ACHN (cell line): ENCODE measurements around the gene CFB.
A peak's percentile ranks its signal among the peaks of the same experiment; 100 is the strongest.
"Not testable (repeated sequence)": the region's sequence is repeated elsewhere in the genome, so short reads cannot be mapped to it uniquely, and the experiment has no call there.

Experiments used
- DNase-seq: peaks from one replicate; pipeline ENCODE4 v3.0.0-alpha.2; 2015
- in situ Hi-C: cut with HindIII; loops from 2 replicates; pipeline ENCODE4 v1.10.0; 2017; ENCODE audit warnings: low sequenced_read_pairs, low pct_ligation_motif_present, low pct_unique_long_range_greater_than_20kb

CFB gene

DNA sequence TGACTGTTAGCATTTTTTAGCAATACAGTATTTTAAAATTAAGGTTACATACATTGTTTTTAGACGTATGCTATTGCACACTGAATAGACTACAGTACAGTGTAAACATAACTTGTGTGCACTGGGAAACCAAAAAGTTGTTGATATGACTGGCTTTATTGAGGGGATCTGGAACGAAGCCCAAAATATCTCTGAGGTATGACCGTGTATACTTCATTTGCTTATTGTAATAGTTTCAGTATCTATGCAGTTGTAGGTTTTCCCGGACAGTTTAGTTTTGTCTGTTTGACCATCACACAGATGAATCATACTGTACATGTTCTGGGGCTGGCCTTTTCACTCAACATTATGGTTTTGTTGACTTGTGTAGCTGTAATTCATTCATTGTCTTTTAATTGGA lies 37.1 kb upstream of the CFB start:
- in situ Hi-C loops: no loop called here

DNA sequence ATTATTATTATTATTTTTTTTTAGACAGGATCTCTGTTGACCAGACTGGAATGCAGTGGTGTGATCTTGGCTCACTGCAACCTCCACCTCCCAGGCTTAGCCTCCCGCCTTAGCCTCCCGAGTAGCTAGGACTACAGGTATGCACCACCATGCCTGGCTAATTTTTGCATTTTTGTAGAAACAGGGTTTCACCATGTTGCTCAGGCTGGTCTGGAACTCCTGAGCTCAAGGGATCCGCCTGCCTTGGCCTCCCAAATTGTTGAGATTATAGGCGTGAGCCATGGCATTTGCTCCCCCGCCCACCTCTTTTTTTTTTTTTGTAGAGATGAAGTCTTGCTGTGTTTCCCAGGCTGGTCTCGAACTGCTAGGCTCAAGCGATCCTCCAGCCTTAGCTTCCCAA lies 36.6 kb upstream of the CFB start:
- in situ Hi-C loops, DNase-seq: not testable (repeated sequence)

More for the DNA sequence above, 37.1 kb upstream of the CFB start:
- no peak for DNase-seq

DNA sequence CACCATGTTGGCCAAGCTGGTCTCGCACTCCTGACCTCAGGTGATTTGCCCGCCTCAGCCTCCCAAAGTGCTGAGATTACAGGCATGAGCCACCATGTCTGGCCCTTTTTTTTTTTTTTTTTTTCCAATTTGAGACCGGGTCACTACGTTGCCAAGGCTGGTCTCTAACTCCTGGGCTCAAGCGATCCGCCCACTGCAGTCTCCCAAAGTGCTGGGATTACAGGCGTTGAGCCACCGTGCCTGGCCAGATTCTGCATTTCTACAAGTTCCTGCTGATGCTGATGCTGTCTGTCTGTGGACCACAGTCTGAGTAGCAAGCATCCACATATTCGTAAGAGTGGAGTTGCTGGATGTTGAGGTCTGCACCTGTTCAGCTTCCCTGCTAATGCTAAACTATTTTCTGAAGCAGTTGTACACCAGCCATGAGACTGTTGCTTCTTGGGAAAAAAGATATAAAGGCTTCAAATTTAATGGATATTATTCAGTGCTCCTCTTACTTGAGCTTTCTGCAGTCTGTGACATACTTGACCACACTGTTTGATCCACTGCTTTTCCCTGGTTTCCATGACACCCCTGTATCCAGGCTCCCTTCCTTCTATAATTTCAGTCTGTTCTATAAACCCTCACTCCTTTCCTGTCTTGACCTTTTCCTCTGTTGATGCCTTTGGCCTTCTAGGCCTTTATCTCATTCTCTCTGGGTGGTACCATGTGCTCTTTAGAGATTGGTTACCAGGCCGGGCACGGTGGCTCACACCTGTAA lies 33.9 kb upstream of the CFB start:
- in situ Hi-C loops: no loop called here
- no peak for DNase-seq

DNA sequence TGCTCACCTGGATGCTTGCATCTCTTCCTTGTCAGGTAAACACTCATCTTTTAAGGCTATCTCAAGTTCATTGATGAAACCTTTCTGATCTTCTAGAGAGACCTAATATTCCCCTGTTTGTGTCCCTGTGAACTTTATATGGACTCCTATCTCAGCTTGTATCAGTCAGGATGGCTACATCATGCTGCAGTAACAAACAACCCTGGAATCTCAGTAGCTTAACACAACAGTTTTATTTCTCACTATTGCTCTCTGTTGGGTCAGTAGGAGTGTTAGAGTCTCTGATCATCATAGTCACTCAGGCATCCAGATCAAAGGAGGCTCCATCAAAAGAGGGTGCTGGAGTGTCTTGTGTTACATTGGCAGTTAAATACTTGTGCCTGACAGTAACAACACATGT lies 30.5 kb upstream of the CFB start:
- in situ Hi-C loops: no loop called here
- DNase-seq: no peak

DNA sequence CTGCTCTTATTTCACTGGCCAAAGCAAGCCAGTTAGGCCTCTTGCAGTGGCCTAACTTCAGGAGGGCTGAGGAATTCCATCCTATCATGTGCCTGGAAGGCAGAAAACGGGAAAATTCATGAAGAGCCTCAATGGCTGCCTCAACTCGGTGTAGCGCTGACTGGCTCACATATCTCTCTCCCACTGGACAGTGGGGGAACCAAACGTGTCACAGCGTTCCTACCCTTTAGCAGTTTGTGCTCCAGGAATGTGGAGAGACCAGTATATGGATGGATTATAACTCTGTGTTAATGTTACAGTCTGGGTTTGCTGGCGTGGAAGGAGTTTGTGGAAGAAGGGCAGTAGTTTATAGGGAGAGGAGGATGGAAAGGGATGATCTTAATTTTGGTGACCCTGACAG lies 30.1 kb upstream of the CFB start:
- no peak for DNase-seq
- in situ Hi-C loops: no loop called here

DNA sequence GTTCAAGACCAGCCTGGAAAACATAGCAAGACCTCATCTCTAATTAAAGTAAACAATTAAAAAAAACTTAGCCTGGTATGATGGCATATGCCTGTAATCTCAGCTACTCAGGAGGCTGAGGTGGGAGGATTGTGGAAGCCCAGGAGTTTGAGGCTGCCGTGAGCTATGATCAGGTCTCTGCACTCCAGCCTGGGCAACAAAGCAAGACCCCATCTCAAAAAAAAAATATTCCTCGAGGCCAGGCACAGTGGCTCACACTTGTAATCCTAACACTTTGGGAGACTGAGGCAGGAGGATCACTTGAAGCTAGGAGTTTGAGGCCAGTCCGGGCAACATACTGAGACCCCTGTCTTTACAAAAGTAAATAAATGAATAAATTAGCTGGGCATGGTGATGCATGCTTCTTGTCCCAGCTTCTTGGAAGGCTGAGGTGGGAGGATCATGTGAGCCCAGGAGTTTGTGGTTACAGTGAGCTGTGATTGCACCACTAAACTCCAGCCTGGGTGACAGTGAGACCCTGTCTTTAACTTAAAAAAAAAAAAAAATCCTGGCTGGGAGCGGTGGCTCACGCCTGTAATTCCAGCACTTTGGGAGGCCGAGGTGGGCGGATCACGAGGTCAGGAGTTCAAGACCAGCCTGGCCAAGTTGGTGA lies 27.7 kb upstream of the CFB start:
- in situ Hi-C loops: no loop called here

DNA sequence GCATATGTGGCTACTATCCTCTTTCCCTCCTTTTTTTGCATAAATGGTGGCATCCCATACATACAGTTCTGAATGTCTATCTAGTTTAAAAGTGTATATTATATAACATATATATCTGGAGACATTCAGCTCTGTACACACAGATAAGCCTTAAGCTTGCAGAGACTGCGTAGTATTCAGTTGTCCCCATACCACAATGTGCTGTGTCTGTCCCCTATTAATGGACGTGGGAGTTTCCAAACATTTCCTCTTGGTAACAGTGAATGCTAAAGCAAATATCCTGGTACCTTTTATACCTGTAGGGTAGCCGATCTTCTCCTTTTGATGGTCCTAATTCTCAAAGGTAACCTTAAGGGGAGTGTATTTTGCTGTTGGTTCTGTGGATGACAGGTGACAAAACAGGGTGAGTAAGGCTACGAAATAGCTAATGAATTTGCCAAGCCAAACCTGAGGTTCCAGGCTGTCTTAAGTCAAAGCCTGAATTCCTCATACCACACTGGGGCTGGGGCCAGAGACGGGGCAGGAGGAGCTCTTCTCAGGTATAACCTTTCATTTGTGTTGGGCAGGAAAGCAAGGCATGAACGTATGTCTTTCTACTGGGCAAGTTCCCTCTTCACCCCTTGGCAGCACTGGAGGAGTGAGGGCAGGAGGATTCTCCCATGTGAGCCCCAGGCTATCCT lies 26.1 kb upstream of the CFB start:
- in situ Hi-C loops: no loop called here
- no peak for DNase-seq

More for the DNA sequence above, 27.7 kb upstream of the CFB start:
- no peak for DNase-seq

DNA sequence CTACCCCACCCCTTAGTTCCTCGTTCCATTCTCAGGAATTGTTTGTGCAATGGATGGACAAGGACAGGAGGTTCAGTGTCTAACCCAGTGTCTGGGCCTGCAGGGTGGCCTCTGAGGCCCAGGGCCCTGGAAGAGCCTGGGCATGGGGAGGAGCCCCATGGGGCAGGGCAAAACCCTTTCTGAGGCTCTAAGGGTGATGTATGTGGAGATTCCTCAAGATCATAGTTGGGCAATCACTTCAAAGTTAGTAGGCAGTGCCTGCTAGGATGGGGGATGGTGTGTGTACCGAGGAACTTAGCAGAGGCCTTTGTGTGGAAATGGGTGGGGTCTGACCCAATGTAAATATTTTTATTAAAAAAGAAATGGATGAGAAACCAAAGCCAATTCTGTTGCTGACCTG lies 25.1 kb upstream of the CFB start:
- in situ Hi-C loops: no loop called here
- DNase-seq: no peak

DNA sequence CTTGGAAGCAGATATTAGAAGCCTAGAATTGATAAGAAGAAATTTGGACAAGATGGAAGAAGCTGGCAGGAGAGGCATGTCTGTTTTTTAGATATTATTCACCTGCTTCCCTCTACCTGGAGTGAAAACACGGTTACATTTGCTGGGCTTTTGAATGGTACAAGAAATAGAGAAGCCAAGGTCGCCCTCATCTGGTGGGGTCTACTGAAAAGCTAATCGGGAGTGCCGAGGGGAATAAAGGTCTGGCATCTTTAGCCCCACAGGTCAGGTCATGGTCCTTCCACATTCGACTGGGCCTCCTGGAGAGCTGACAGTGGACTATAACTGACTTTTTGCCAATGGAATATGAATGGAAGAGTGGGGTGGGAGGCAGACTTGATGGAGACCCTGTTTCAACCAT lies 23.0 kb upstream of the CFB start:
- peak; percentile 21 for DNase-seq
- in situ Hi-C loops: no loop called here

DNA sequence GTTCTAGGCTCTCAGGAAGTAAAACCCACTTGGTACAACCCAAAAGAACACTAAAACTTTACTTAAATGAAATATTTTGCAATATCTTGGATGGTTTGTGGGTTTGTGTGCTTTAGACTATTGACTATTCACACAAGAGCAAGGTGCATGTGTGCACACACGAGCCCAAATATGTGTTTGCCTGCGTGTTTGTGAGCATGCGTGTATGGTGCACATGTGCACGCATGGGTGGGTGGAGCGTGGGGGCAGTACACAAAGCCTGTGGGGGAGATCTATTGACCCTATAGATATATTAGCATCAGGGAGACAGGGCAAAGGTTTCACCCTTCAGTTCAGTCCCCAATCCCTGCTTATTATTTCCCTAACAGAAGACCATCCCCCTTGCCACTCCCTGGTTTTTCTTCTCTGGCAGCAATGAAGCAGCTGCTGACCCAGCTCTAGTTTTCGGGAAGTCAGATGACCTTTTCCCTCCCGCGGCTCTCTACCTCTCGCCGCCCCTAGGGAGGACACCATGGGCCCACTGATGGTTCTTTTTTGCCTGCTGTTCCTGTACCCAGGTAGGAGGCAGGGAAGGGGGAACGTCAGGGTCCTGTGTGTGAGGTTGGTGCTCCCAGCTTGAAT lies 18.5 kb upstream of the CFB start, which contains the start of gene C2:
TSS of gene C2 (plus strand) at position 476 of the 621 bp plus-strand sequence. CDS start at position 512, 36 bp downstream.
- no peak for DNase-seq
- in situ Hi-C loops: no loop called here

DNA sequence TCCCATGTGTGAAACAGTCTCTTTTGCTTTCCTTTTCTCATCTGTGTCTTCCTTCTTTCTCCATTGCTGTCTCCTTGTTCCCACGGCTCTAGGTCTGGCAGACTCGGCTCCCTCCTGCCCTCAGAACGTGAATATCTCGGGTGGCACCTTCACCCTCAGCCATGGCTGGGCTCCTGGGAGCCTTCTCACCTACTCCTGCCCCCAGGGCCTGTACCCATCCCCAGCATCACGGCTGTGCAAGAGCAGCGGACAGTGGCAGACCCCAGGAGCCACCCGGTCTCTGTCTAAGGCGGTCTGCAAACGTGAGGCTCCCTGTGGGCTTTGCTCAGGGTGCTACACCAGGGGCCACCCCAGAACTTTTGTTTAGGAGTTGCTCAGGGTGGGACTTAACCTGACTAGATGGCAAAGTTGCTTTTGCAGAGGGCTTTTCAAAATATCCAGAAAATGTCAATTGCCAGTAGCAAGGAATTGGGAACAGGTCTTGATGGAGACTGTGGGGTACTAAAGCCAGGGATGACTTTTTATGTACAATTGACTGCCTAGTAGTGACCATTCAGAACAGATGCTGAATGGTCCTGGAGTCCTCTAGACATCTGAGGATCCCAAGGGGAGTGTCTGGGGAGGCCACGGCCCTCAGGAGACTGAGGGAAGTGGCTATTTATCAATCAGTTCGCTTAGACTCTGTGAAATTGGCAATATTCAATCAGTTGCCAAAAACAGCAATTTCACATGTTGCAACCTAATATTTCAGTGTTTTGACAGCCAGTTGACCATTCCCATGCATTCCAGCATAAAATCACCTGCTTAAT lies 17.8 kb upstream of the CFB start:
- in situ Hi-C loops: no loop called here
- no peak for DNase-seq

DNA sequence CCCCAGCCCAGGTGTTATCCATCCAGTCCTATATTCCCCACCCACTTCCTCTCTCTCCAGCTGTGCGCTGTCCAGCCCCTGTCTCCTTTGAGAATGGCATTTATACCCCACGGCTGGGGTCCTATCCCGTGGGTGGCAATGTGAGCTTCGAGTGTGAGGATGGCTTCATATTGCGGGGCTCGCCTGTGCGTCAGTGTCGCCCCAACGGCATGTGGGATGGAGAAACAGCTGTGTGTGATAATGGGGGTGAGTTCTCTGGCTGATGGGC lies 17.3 kb upstream of the CFB start:
- in situ Hi-C loops: no loop called here
- DNase-seq: no peak

DNA sequence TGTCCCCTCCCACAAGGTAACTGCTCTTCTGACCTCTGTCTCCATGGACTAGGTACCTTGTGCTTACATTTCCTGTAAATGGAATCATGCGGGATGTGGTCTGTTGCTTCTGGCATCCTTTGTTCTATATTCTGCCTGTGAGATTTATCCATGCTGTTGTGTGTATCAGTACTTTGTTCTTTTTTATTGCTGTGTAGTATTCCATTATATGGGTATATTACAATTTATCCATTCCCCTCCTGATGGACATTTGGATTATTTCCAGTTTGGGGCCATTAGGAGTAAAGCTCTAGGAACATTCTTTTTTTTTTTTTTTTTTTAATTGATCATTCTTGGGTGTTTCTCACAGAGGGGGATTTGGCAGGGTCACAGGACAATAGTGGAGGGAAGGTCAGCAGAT lies 14.9 kb upstream of the CFB start:
- no peak for DNase-seq
- in situ Hi-C loops: no loop called here

DNA sequence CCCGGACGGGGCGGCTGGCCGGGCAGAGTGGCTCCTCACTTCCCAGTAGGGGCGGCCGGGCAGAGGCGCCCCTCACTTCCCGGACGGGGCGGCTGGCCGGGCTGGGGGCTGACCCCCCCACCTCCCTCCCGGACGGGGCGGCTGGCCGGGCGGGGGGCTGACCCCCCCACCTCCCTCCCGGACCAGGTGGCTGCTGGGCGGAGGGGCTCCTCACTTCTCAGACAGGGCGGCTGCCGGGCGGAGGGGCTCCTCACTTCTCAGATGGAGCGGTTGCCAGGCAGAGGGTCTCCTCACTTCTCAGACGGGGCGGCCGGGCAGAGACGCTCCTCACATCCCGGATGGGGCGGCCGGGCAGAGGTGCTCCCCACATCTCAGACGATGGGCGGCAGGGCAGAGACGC lies 13.8 kb upstream of the CFB start:
- DNase-seq, in situ Hi-C loops: not testable (repeated sequence)

DNA sequence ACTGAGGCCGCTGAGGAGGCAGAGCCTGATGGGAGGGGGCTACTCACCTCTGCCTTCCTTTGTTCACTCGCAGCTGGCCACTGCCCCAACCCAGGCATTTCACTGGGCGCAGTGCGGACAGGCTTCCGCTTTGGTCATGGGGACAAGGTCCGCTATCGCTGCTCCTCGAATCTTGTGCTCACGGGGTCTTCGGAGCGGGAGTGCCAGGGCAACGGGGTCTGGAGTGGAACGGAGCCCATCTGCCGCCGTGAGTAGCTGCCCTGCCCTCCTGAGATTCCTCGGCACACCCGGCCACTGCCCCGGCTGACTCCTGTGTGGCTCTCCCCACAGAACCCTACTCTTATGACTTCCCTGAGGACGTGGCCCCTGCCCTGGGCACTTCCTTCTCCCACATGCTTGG lies 12.4 kb upstream of the CFB start:
- DNase-seq: no peak
- in situ Hi-C loops: no loop called here

DNA sequence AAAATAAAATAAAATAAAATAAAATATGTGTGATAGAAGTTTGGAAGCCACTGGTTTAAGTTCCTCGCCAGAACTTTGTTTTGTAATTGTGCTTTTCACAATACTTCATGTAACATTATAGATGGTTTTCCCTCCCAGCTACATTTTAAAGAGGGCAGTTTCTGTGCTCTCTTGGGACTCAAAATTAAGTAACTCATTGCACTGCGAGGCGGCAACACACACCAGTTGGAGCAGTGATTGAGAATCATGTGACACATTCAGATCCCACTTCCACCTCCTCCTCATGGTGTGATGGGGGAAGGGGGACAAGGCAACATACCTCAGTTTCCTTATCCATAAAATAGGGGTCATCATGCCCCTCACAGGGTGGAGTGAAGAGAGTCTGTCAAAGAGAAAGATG lies 10.9 kb upstream of the CFB start:
- no peak for DNase-seq
- in situ Hi-C loops: no loop called here

DNA sequence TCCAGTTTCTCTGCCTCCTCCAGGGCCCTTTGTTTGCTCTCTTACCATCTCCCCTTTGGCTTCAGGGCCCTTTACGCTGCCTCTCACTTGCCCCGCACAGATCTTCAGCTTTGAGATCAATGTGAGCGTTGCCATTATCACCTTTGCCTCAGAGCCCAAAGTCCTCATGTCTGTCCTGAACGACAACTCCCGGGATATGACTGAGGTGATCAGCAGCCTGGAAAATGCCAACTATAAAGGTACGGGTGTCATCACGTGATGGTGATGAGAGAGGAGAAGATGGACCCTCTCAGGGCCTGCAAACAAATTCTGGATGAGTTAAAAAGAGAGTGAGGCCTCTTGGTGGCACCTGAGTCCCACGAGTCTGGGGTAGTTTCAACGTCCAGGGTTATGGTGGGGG lies 10.1 kb upstream of the CFB start:
- no peak for DNase-seq
- in situ Hi-C loops: no loop called here

DNA sequence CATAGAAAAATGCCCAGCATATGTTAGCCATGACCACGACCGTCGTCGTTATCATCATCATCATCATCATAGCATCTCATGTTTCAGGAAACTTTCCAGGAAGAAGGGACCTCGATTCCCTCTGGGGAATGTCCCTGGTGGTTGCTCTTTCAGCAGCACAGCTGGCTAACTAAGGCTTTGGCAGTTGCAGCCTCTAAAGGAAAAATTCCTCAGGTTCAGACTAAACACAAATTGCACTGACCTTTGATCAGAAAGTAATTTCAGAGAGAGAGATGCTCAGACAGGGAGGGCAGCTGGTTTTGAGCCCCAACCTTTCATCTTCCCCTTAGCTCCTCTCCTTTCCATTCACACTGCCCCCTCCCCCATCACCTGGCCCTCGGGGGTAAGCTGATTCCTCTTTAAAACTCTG lies 5.6 kb upstream of the CFB start:
- in situ Hi-C loops: no loop called here
- DNase-seq: no peak

DNA sequence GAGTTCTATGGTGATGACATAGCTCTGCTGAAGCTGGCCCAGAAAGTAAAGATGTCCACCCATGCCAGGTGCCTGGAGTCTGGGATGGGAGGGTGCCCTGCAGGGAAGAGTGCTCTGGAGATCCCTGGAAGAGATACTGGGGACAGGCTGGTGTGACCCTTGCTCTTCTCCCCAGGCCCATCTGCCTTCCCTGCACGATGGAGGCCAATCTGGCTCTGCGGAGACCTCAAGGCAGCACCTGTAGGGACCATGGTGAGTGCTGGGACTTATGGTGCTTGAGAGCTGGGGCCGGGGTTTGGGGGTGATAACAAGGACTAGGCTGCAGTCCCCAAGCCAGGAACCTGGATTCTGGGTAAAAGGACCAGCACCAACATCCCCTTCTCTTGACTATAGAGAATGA lies 2.2 kb upstream of the CFB start:
- in situ Hi-C loops: no loop called here
- DNase-seq: no peak
